Gastroesophageal sphincter (tissue), 3 donors: ENCODE results near the gene RPTOR.

Experiments used
- POLR2A ChIP-seq, 2 donors: fragments of 450-650 bp; IDR thresholded peaks; one replicate each; pipeline ENCODE4 v1.6.1; 2017; ENCODE audit warnings: antibody characterized with exemption in 2 of 2, mild to moderate bottlenecking in 2 of 2, moderate library complexity in 1 of 2
- POLR2AphosphoS5 ChIP-seq: sonication (generic); formaldehyde crosslinking; IDR thresholded peaks from one replicate; pipeline ENCODE4 v1.6.1; 2017; ENCODE audit warnings: antibody characterized with exemption
- TF ChIP-seq, protein P1 (sequence below), 4 experiments: fragments of 200-600 bp in 2 of 4; fragments of 450-650 bp in 2 of 4; sonication (generic) in 1 of 4; IDR thresholded peaks; one replicate each; pipeline ENCODE4 v1.5.1; 2017 to 2019; ENCODE audit warnings: antibody characterized with exemption in 4 of 4, mild to moderate bottlenecking in 2 of 4, moderate library complexity in 2 of 4

DNA sequence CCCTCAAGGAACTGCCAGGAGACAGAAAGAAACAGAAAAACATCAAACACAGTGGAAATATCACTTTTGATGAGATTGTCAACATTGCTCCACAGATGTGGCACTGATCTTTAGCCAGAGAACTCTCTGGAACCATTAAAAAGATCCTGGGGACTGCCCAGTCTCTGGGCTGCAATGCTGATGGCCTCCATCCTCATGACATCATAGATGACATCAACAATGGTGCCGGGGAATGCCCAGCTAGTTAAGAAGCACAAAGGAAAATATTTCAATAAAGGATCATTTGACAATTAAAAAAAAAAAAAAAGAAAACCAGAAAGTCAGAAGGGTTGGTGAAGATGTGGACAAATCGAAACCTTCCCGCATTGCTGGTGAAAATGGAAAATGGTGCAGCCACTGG, 432.1 kb downstream of the RPTOR start:
- TF ChIP-seq, protein P1, sequence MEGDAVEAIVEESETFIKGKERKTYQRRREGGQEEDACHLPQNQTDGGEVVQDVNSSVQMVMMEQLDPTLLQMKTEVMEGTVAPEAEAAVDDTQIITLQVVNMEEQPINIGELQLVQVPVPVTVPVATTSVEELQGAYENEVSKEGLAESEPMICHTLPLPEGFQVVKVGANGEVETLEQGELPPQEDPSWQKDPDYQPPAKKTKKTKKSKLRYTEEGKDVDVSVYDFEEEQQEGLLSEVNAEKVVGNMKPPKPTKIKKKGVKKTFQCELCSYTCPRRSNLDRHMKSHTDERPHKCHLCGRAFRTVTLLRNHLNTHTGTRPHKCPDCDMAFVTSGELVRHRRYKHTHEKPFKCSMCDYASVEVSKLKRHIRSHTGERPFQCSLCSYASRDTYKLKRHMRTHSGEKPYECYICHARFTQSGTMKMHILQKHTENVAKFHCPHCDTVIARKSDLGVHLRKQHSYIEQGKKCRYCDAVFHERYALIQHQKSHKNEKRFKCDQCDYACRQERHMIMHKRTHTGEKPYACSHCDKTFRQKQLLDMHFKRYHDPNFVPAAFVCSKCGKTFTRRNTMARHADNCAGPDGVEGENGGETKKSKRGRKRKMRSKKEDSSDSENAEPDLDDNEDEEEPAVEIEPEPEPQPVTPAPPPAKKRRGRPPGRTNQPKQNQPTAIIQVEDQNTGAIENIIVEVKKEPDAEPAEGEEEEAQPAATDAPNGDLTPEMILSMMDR (IDR thresholded peaks at IDR 0.05): no peak
- TF ChIP-seq POLR2AphosphoS5 (no peak), POLR2A (IDR thresholded peaks at IDR 0.05) (no peak)
